HK-2 (cell line): ENCODE results near the gene HNF1B.

Experiments
- DNase-seq: peaks from one replicate; pipeline ENCODE4 v3.0.0-alpha.2; 2018; ENCODE audit not compliant: unreplicated experiment

Gene HNF1B

GRCh38 chr17:37761961-37762360 lies 17.1 kb upstream of the HNF1B start:
- DNase-seq = no peak

GRCh38 chr17:37761059-37761458 lies 16.2 kb upstream of the HNF1B start:
- no peak for DNase-seq

GRCh38 chr17:37759014-37759637 lies 14.3 kb upstream of the HNF1B start:
- no peak for DNase-seq

- no peak for DNase-seq
Observed at GRCh38 chr17:37756051-37756450, 11.2 kb upstream of the HNF1B start.

GRCh38 chr17:37755455-37755854 lies 10.6 kb upstream of the HNF1B start:
- no peak for DNase-seq

- DNase-seq = no peak
Observed at GRCh38 chr17:37754363-37754762, 9.5 kb upstream of the HNF1B start.

- peak; percentile 86 for DNase-seq
Observed at GRCh38 chr17:37752482-37752881, 7.6 kb upstream of the HNF1B start.

- peak; percentile 41 for DNase-seq
Observed at GRCh38 chr17:37750768-37751475, 6.1 kb upstream of the HNF1B start.

- no peak for DNase-seq
Observed at GRCh38 chr17:37750292-37750691, 5.4 kb upstream of the HNF1B start.

- no peak for DNase-seq
Observed at GRCh38 chr17:37747222-37747621, 2.4 kb upstream of the HNF1B start.

GRCh38 chr17:37746617-37747016 lies 1.8 kb upstream of the HNF1B start:
- no peak for DNase-seq

GRCh38 chr17:37745801-37746426 lies 1.1 kb upstream of the HNF1B start:
- no peak for DNase-seq

GRCh38 chr17:37744633-37744927 lies 279 bp downstream of the HNF1B start:
- no peak for DNase-seq

GRCh38 chr17:37743875-37744632 lies 805 bp downstream of the HNF1B start:
- peak; percentile 64 for DNase-seq

- peak; percentile 73 for DNase-seq
Observed at GRCh38 chr17:37743612-37743874, 1.3 kb downstream of the HNF1B start.

- DNase-seq = peak; percentile 51
Observed at GRCh38 chr17:37742762-37743611, 1.9 kb downstream of the HNF1B start.

GRCh38 chr17:37742116-37742761 lies 2.6 kb downstream of the HNF1B start:
- peak; percentile 49 for DNase-seq

- DNase-seq = peak; percentile 44
Observed at GRCh38 chr17:37741341-37742115, 3.3 kb downstream of the HNF1B start.

GRCh38 chr17:37740915-37741314 lies 3.9 kb downstream of the HNF1B start:
- no peak for DNase-seq

GRCh38 chr17:37737971-37738370 lies 6.9 kb downstream of the HNF1B start:
- DNase-seq = no peak

- no peak for DNase-seq
Observed at GRCh38 chr17:37737081-37737480, 7.8 kb downstream of the HNF1B start.
